HepG2 (cell line): ENCODE measurements around the gene APEX2. TPM values are rescaled to one million over a fixed set of nuclear protein-coding genes. Genes with fewer than 3 reads are reported as not detected.
A peak's percentile ranks its signal among the peaks of the same experiment; 100 is the strongest.

Experiments used
- ATAC-seq: fragments of 200-7000 bp; cut with Tn5 transposase; 3 replicates; pipeline ENCODE4 v1.9.1; 2020; ENCODE audit warnings: mild to moderate bottlenecking, moderate library complexity
- Bru-seq: library from RNA; stranded (reverse); fragments of 400-500 nt; gene quantifications from one replicate; lab custom pipeline; 2021; lab: Mats Ljungman, UMichigan
- BruChase-seq, 2 experiments: library from RNA; stranded (reverse); fragments of 400-500 nt; gene quantifications; one replicate each; lab custom pipeline; 2021; lab: Mats Ljungman, UMichigan
- BruUV-seq: library from RNA; stranded (reverse); fragments of 400-500 nt; replicated peaks from 2 replicates; lab custom pipeline; 2021; lab: Mats Ljungman, UMichigan
- CTCF ChIA-PET: fragments of 300-600 bp; formaldehyde crosslinking; extraction: SDS; loops from one replicate; lab custom pipeline; 2021; ENCODE audit warnings: low total read pairs, inconsistent platforms, low intra/inter-chr PET ratio; lab: Yijun Ruan, JAX
- POLR2A ChIA-PET: fragments of 350-600 bp; sonication (Branson Sonifier 250); formaldehyde crosslinking; loops from one replicate; lab custom pipeline; 2020; ENCODE audit warnings: antibody characterized with exemption, inconsistent platforms; lab: Yijun Ruan, JAX
- DNase-seq: peaks from one replicate; pipeline ENCODE4 v3.0.0-alpha.2; 2015; ENCODE audit warnings: low spot score
- FAIRE-seq: peaks from 3 replicates; lab custom pipeline; 2011; peaks lifted over from hg19 to GRCh38; lab: Jason Lieb, UNC
- H2AFZ ChIP-seq: one replicate; pipeline ENCODE4 v1.6.1; 2011; ENCODE audit warnings: low read length, inconsistent platforms
- H3K27ac ChIP-seq: fragments of 300-600 bp; 3 replicates; pipeline ENCODE4 v1.8.0; 2011; ENCODE audit warnings: mixed run types, mild to moderate bottlenecking, mixed read lengths, low read length, inconsistent platforms; ENCODE audit not compliant: insufficient read depth; ENCODE audit errors: extremely low read length
- H3K27me3 ChIP-seq, 2 experiments: fragments of 200-600 bp in 1 of 2; 2 replicates in 1 of 2; 3 replicates in 1 of 2; pipeline versions ENCODE4 v1.6.0 to v1.8.0; 2011; ENCODE audit warnings: low read length in 2 of 2, mild to moderate bottlenecking in 2 of 2, moderate library complexity in 2 of 2, inconsistent platforms in 1 of 2; ENCODE audit not compliant: insufficient read depth in 2 of 2, control insufficient read depth in 1 of 2
- H3K36me3 ChIP-seq, 2 experiments: fragments of 200-600 bp in 1 of 2; replicated peaks in 1 of 2; 2 replicates in 1 of 2; 3 replicates in 1 of 2; pipeline versions ENCODE4 v1.5.1 to v1.8.0; 2011; ENCODE audit warnings: low read length in 2 of 2, inconsistent platforms in 1 of 2; ENCODE audit not compliant: insufficient read depth in 2 of 2, control insufficient read depth in 1 of 2
- H3K4me1 ChIP-seq: 2 replicates; pipeline ENCODE4 v1.5.1; 2012; ENCODE audit warnings: low read length, inconsistent platforms; ENCODE audit not compliant: insufficient read depth
- H3K4me2 ChIP-seq: 2 replicates; pipeline ENCODE4 v1.6.0; 2011; ENCODE audit warnings: low read depth, low read length, inconsistent platforms
- H3K4me3 ChIP-seq, 3 experiments: fragments of 200-600 bp in 1 of 3; sonication (generic), shearing (Covaris generic) in 1 of 3; replicated peaks in 1 of 3; 2 replicates each; pipeline ENCODE4 v1.5.1; 2011 to 2016; ENCODE audit warnings: low read length in 3 of 3, inconsistent platforms in 2 of 3, low read depth in 2 of 3, mild to moderate bottlenecking in 2 of 3, control low read depth in 1 of 3, mixed read lengths in 1 of 3; ENCODE audit not compliant: insufficient read depth in 1 of 3
- H3K79me2 ChIP-seq: one replicate; pipeline ENCODE4 v1.6.1; 2011; ENCODE audit warnings: low read length, inconsistent platforms; ENCODE audit not compliant: insufficient read depth
- H3K9ac ChIP-seq: 2 replicates; pipeline ENCODE4 v1.6.0; 2011; ENCODE audit warnings: mild to moderate bottlenecking, low read depth, low read length, inconsistent platforms; ENCODE audit not compliant: insufficient read depth
- H3K9me3 ChIP-seq: 2 replicates; pipeline ENCODE4 v1.5.1; 2012; ENCODE audit warnings: mild to moderate bottlenecking, low read length
- H4K20me1 ChIP-seq: 2 replicates; pipeline ENCODE4 v1.6.0; 2011; ENCODE audit warnings: inconsistent platforms, mild to moderate bottlenecking, low read length, moderate library complexity; ENCODE audit not compliant: insufficient read depth
- AGO1 ChIP-seq: fragments of 200-400 bp; formaldehyde crosslinking; IDR thresholded peaks from 2 replicates; pipeline ENCODE4 v1.6.1; 2017; ENCODE audit warnings: mild to moderate bottlenecking, low read depth, low read length, moderate library complexity; ENCODE audit not compliant: poor library complexity, severe bottlenecking
- ATAD3A ChIP-seq: sonication (generic); formaldehyde crosslinking; IDR thresholded peaks from 2 replicates; pipeline ENCODE4 v1.4.0; 2020; ENCODE audit warnings: missing genetic modification reagents
- CTCF ChIP-seq: sonication (generic); formaldehyde crosslinking; IDR thresholded peaks from 2 replicates; pipeline ENCODE4 v1.5.0; 2020; ENCODE audit warnings: mild to moderate bottlenecking, missing genetic modification reagents, moderate library complexity
- HNRNPK ChIP-seq: fragments of 200-400 bp; formaldehyde crosslinking; IDR thresholded peaks from 2 replicates; pipeline ENCODE4 v1.6.1; 2018; ENCODE audit warnings: low read length, low read depth, moderate library complexity, mild to moderate bottlenecking; ENCODE audit not compliant: poor library complexity, severe bottlenecking
- HNRNPLL ChIP-seq: fragments of 200-400 bp; formaldehyde crosslinking; IDR thresholded peaks from 2 replicates; pipeline ENCODE4 v1.6.1; 2017; ENCODE audit warnings: mild to moderate bottlenecking, low read depth, low read length; ENCODE audit not compliant: poor library complexity, severe bottlenecking
- NR1H2 ChIP-seq: sonication (generic); formaldehyde crosslinking; IDR thresholded peaks from 2 replicates; pipeline ENCODE4 v1.8.1; 2022; ENCODE audit warnings: low read depth, missing genetic modification reagents, borderline replicate concordance
- SALL1 ChIP-seq: sonication (generic); formaldehyde crosslinking; IDR thresholded peaks from 2 replicates; pipeline ENCODE4 v1.8.0; 2022; ENCODE audit warnings: mild to moderate bottlenecking, missing genetic modification reagents
- TAF1 ChIP-seq: sonication (generic); formaldehyde crosslinking; IDR thresholded peaks from 2 replicates; pipeline ENCODE4 v1.4.0; 2020; ENCODE audit warnings: missing genetic modification reagents
- THAP9 ChIP-seq: sonication (generic); formaldehyde crosslinking; IDR thresholded peaks from 2 replicates; pipeline ENCODE4; 2020; ENCODE audit warnings: missing genetic modification reagents, mild to moderate bottlenecking, borderline replicate concordance
- YEATS4 ChIP-seq: sonication (generic); formaldehyde crosslinking; IDR thresholded peaks from 2 replicates; pipeline ENCODE4 v1.4.0; 2020; ENCODE audit warnings: missing genetic modification reagents, borderline replicate concordance
- ZNF256 ChIP-seq: sonication (generic); formaldehyde crosslinking; conservative IDR thresholded peaks from 2 replicates; pipeline ENCODE4 v1.4.0; 2020; ENCODE audit warnings: missing genetic modification reagents
- WGBS: methylation state at CpG from one replicate; pipeline ENCODE4 v1.1.6; 2017; ENCODE audit warnings: low lambda C conversion rate; 5-methylcytosine and 5-hydroxymethylcytosine counted together
- in situ Hi-C: cut with HindIII; loops from 2 replicates; pipeline ENCODE4 v1.10.0; 2017; ENCODE audit warnings: low pct_unique_long_range_greater_than_20kb; ENCODE audit not compliant: extremely low pct_ligation_motif_present
- intact Hi-C: fragments of 100-400 bp; cut with micrococcal nuclease; formaldehyde crosslinking; loops from one replicate; pipeline ENCODE4 v1.10.0; 2022; ENCODE audit not compliant: unreplicated experiment
- long read RNA-seq, 2 experiments: library from RNA in 1 of 2; library from polyadenylated mRNA in 1 of 2; stranded (forward) in 1 of 2; unstranded in 1 of 2; transcript quantifications; one replicate each; pipeline ENCODE4 v2.0.0, GENCODE V29; 2019 to 2022
- polyA minus RNA-seq, 3 experiments: library from RNA; depleted of rRNA, polyadenylated mRNA; stranded (reverse); fragments of >200 nt; gene quantifications; 2 replicates each; pipeline ENCODE4 v1.2.3, GENCODE V29; 2011; ENCODE audit warnings: low replicate concordance in 1 of 3
- polyA plus RNA-seq, 8 experiments: library from polyadenylated mRNA; depleted of rRNA in 3 of 8; stranded (reverse) in 7 of 8; unstranded in 1 of 8; fragments of >200 nt; fragmentation: Illumina TruSeq in 4 of 8; extraction: Trizol in 4 of 8; gene quantifications; 2 replicates each; pipeline versions ENCODE4 v1.2.1 to v1.2.3, GENCODE V29; 2011 to 2016; ENCODE audit warnings: low read depth in 4 of 8, missing spikeins in 1 of 8, mixed read lengths in 1 of 8; ENCODE audit not compliant: insufficient read depth in 1 of 8
- total RNA-seq, 5 experiments: library from RNA; depleted of rRNA; stranded (reverse); fragments of >200 nt; fragmentation: Illumina TruSeq; extraction: Trizol; gene quantifications; 2 replicates each; pipeline ENCODE4 v1.2.3, GENCODE V29; 2016; ENCODE audit warnings: low read depth in 1 of 5

APEX2 gene
- 12.7 and 16.2 TPM in 2 replicates for total RNA-seq (2016; rRNA removed; fragmentation: Illumina TruSeq; extraction: Trizol)
- total RNA-seq (2016; cell fraction: cytosol; rRNA removed; fragmentation: Illumina TruSeq; extraction: Trizol; ENCODE audit: low read depth) = 1.4 and 1.9 TPM in 2 replicates
- 13.0 and 15.4 TPM in 2 replicates for total RNA-seq (2016; cell fraction: insoluble cytoplasmic fraction; rRNA removed; fragmentation: Illumina TruSeq; extraction: Trizol)
- total RNA-seq (2016; cell fraction: membrane; rRNA removed; fragmentation: Illumina TruSeq; extraction: Trizol) = 4.6 and 6.1 TPM in 2 replicates
- total RNA-seq (2016; cell fraction: nucleus; rRNA removed; fragmentation: Illumina TruSeq; extraction: Trizol) = 6.2 and 8.3 TPM in 2 replicates
- 14.6 and 17.8 TPM in 2 replicates for polyA plus RNA-seq (2011; rRNA removed)
- polyA plus RNA-seq (2011; cell fraction: cytosol; rRNA removed) = 16.0 and 18.7 TPM in 2 replicates
- 10.1 and 11.9 TPM in 2 replicates for polyA plus RNA-seq (2011; cell fraction: nucleus; rRNA removed)
- 5.0 and 5.1 TPM in 2 replicates for polyA plus RNA-seq (2012)
- polyA plus RNA-seq (2016; cell fraction: cytosol; fragmentation: Illumina TruSeq; extraction: Trizol; ENCODE audit: low read depth) = 1.7 TPM in 2 replicates
- polyA plus RNA-seq (2016; cell fraction: insoluble cytoplasmic fraction; fragmentation: Illumina TruSeq; extraction: Trizol; ENCODE audit: low read depth) = 19.5 and 21.2 TPM in 2 replicates
- polyA plus RNA-seq (2016; cell fraction: membrane; fragmentation: Illumina TruSeq; extraction: Trizol; ENCODE audit: low read depth) = 4.1 and 4.3 TPM in 2 replicates
- 12.6 and 12.8 TPM in 2 replicates for polyA plus RNA-seq (2016; cell fraction: nucleus; fragmentation: Illumina TruSeq; extraction: Trizol; ENCODE audit: insufficient read depth, low read depth)
- 23.2 and 111 TPM in 2 replicates for polyA minus RNA-seq (2011; rRNA and poly(A)+ RNA removed; ENCODE audit: low replicate concordance)
- polyA minus RNA-seq (2011; cell fraction: cytosol; rRNA and poly(A)+ RNA removed) = 7.2 and 11.3 TPM in 2 replicates
- polyA minus RNA-seq (2011; cell fraction: nucleus; rRNA and poly(A)+ RNA removed) = 6.3 and 8.0 TPM in 2 replicates
- percentile 67 among the genes with signal in this experiment for Bru-seq, nascent RNA
- percentile 65 among the genes with signal in this experiment for BruChase-seq, experiment 1, labeled RNA remaining after a 6-hour chase
- BruChase-seq, experiment 2, labeled RNA remaining after a 2-hour chase = percentile 70 among the genes with signal in this experiment
- long read RNA-seq, experiment 1, transcript APEX2-201 (6 exons, 3,245 nt) = major isoform, 12 of 20 reads
- long read RNA-seq, experiment 1, partial matches to known transcripts = 4 of 20 reads
- long read RNA-seq, experiment 1, other reads (novel, unspliced or antisense) = 3 of 20 reads
- long read RNA-seq, experiment 2, transcript APEX2-201 (6 exons, 3,245 nt) = major isoform, 22 of 32 reads
- long read RNA-seq, experiment 2, partial matches to known transcripts = 1 of 32 reads
- long read RNA-seq, experiment 2, other reads (novel, unspliced or antisense) = 8 of 32 reads

- Histone ChIP-seq H3K36me3 (peaks cover 0 to 5% of the 10 kb centered on the region in 2 experiments; a peak in 3 of 5 replicates), H3K79me2 (peaks cover 10% of the 10 kb centered on the region), H2AFZ (peak within 1 kb of the TSS; percentile 94), H4K20me1 (no peaks in the 10 kb centered on the region), H3K4me3 (peak within 1 kb of the TSS; percentile 60 to 81 (median 63)), H3K9ac (peak within 1 kb of the TSS; percentile 82), H3K4me1 (peaks cover 43% of the 10 kb centered on the region), H3K4me2 (peak within 1 kb of the TSS; percentile 74), H3K9me3 (no peaks in the 10 kb centered on the region), H3K27me3 (no peaks in the 10 kb centered on the region; a peak in 1 of 5 replicates), H3K27ac (peak within 1 kb of the TSS; percentile 88)
- intact Hi-C loops = no loop called here
- BruUV-seq = TSS peak; percentile 88
- WGBS = no CpG with 5 or more reads among the region's 55 CpGs
- in situ Hi-C loops = no loop called here
- ChIA-PET CTCF (no interaction called here), POLR2A (interaction anchor here (0.9 to 2.6 kb wide), 9 partner anchors 9 to 1918 kb away, joined by 3 to 21 read pairs (median 4); partner anchors contain the start of genes TRO and TSPYL2)
- ATAC-seq = peak; percentile 98
- DNase-seq = peak; percentile 82
- FAIRE-seq = peak; percentile 91
- no peak for TF ChIP-seq HNRNPK
- peak; percentile 84 for TF ChIP-seq HNRNPLL
- no peak for TF ChIP-seq CTCF
- TF ChIP-seq ZNF256 (CRISPR knock-in tag) = no peak
- TF ChIP-seq NR1H2 (CRISPR knock-in tag) = no peak
- no peak for TF ChIP-seq AGO1
- TF ChIP-seq SALL1 (CRISPR knock-in tag) = peak; percentile 35; the same call in 1 of the 2 replicates
- peak; percentile 17; the same call in 1 of the 2 replicates for TF ChIP-seq THAP9 (CRISPR knock-in tag)
- TF ChIP-seq YEATS4 (CRISPR knock-in tag) = peak; percentile 34; the same call in 1 of the 2 replicates
- peak; percentile 53 for TF ChIP-seq TAF1 (CRISPR knock-in tag)
- no peak for TF ChIP-seq ATAD3A (CRISPR knock-in tag)
These were observed at the start of gene APEX2 for GRCh38 chrX:54999717-55000598. APEX2 (plus strand) TSS chrX:55000363; CDS start chrX:55000423, 60 bp downstream.
